ENCODE measurements around the gene TDP2. TPM values are rescaled to one million over a fixed set of nuclear protein-coding genes. Genes with fewer than 3 reads are reported as not detected.

TDP2 gene
- total and polyA plus RNA-seq, 4 donors: 25.3 to 39.1 (median 34.6) TPM

DNA sequence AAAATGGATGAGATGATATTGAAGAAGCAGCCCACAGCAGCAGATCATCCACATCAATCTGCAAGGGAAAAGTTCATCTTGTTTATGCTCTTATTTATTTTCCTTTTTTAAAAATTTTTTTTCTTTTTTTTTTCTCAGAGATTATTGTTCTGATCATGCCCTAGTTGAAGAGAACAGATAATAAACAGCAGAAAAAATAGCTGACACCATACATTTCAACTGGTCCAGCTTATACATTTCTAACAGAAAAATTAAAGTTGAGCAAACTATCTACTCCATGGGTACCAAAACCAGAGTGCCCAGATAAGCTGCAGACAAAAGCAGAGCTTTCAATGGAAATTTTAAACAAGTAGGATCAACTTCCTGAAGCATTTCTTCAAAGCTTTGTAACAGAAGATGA, 30.0 kb downstream of the TDP2 start:
- Histone ChIP-seq H3K9me3 (ENCODE audit: control insufficient read depth, insufficient read depth, low read length) (no peaks in the 10 kb centered on the region), H3K36me3 (ENCODE audit: control insufficient read depth, insufficient read depth, low read length) (no peaks in the 10 kb centered on the region), H3K27me3 (ENCODE audit: control insufficient read depth, insufficient read depth, low read length) (no peaks in the 10 kb centered on the region), H3K4me1 (ENCODE audit: control insufficient read depth, insufficient read depth, low read length) (no peaks in the 10 kb centered on the region), H3K27ac (ENCODE audit: low read depth, low read length) (no peak overlapping the region), H3K4me3 (ENCODE audit: low read depth, low read length) (no peak overlapping the region)
- no peak for DNase-seq (ENCODE audit: low read depth in 4 of 6, low spot score in 6 of 6)

DNA sequence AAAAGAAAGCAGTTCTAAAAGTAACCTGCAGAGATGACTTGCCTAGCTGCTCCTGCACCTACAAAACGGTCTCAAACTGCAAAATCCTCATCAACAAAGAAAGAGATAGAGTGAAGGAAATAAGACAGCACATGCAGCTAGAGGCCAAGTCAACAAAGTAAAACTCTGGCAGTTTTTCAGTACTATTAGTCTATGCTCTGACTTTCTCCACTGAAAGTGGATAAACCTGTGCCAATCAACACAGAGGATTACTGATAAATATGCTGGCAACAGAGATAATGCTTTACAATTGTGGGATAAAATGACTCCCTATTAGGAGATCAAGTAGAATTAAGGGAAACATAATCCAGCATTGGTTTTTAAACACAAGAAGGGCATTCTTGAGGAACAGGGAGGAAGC, 34.1 kb downstream of the TDP2 start:
- no CpG with 5 or more reads among the region's 1 CpG for WGBS (ENCODE audit: insufficient coverage)
- no peak overlapping the region for H3K27ac ChIP-seq (ENCODE audit: low read depth, low read length)
- no peaks in the 10 kb centered on the region for H3K9me3 ChIP-seq (ENCODE audit: control insufficient read depth, insufficient read depth, low read length)
- H3K27me3 ChIP-seq (ENCODE audit: control insufficient read depth, insufficient read depth, low read length): no peaks in the 10 kb centered on the region
- no peaks in the 10 kb centered on the region for H3K36me3 ChIP-seq (ENCODE audit: control insufficient read depth, insufficient read depth, low read length)
- no peak overlapping the region for H3K4me3 ChIP-seq (ENCODE audit: low read depth, low read length)
- DNase-seq (ENCODE audit: low read depth in 4 of 6, low spot score in 6 of 6): no peak
- H3K4me1 ChIP-seq (ENCODE audit: control insufficient read depth, insufficient read depth, low read length): no peaks in the 10 kb centered on the region

DNA sequence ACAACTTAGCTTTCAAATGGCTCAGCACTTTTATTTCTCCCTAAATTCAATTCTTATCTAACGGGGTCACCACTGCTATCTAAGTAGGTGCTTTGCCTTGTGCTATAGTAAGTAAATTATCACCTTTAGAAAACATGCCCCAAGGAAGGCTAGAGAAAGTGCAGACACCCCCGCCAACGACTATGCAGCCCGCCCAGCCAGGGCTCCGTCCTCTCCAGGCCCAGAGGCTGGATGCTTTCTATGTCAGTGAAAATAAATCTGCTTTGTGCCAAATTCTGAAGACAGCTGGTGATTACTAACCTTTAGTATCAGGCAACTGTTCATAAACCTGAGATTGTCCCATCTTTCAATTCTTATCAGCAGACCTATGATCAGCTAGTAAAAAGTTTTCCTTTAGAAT, 35.0 kb downstream of the TDP2 start:
- H3K9me3 ChIP-seq (ENCODE audit: control insufficient read depth, insufficient read depth, low read length): no peaks in the 10 kb centered on the region
- no peaks in the 10 kb centered on the region for H3K27me3 ChIP-seq (ENCODE audit: control insufficient read depth, insufficient read depth, low read length)
- H3K4me1 ChIP-seq (ENCODE audit: control insufficient read depth, insufficient read depth, low read length): no peaks in the 10 kb centered on the region
- WGBS (ENCODE audit: insufficient coverage): no CpG with 5 or more reads among the region's 5 CpGs
- H3K4me3 ChIP-seq (ENCODE audit: low read depth, low read length): no peak overlapping the region
- DNase-seq (ENCODE audit: low read depth in 4 of 6, low spot score in 6 of 6): no peak
- no peak overlapping the region for H3K27ac ChIP-seq (ENCODE audit: low read depth, low read length)
- no peaks in the 10 kb centered on the region for H3K36me3 ChIP-seq (ENCODE audit: control insufficient read depth, insufficient read depth, low read length)

GRCh38 chr6:24630856-24631505, 35.7 kb downstream of the TDP2 start:
- 0% methylated on average over 1 of the region's 5 CpGs for WGBS (ENCODE audit: insufficient coverage)
- H3K4me3 ChIP-seq (ENCODE audit: low read depth, low read length): no peak overlapping the region
- H3K36me3 ChIP-seq (ENCODE audit: control insufficient read depth, insufficient read depth, low read length): no peaks in the 10 kb centered on the region
- H3K4me1 ChIP-seq (ENCODE audit: control insufficient read depth, insufficient read depth, low read length): no peaks in the 10 kb centered on the region
- H3K9me3 ChIP-seq (ENCODE audit: control insufficient read depth, insufficient read depth, low read length): no peaks in the 10 kb centered on the region
- H3K27ac ChIP-seq (ENCODE audit: low read depth, low read length): no peak overlapping the region
- H3K27me3 ChIP-seq (ENCODE audit: control insufficient read depth, insufficient read depth, low read length): no peaks in the 10 kb centered on the region
- DNase-seq (ENCODE audit: low read depth in 4 of 6, low spot score in 6 of 6): peak in 2 of 6 donors; percentile 30 to 68

DNA sequence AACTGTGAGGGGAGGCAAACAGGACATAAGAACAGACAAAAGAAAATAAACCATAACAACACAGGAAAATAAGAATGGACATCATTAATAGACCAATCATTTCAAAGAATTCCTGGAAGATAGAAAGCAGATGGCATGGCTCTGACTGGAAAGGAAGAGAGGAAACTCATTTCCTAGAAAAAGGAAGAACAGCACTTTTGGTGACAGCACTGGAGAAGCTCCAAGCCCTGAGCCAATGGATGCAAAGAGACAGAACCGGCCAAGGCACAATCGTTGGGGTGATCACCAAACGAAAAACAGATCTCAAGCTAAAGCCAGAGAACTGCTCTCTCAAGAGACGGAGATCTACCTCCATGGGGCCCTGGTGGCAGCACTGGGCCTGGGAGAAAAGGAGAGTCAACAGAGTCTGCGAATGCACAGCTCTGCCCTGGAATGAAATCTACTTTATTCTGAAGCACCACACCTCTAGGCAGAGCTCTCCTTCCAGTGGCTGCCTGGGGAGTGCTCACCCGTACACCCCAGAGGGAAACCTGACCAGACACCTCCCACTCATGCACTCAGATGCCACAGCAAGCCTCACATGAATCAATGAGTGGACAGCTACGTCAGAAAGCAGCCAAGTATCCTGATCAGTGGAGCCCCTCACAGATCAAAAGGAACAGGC, 44.9 kb downstream of the TDP2 start:
- WGBS (ENCODE audit: insufficient coverage): 83% methylated on average over 6 of the region's 7 CpGs
- Histone ChIP-seq H3K27me3 (ENCODE audit: control insufficient read depth, insufficient read depth, low read length) (no peaks in the 10 kb centered on the region), H3K4me3 (ENCODE audit: low read depth, low read length) (no peak overlapping the region), H3K36me3 (ENCODE audit: control insufficient read depth, insufficient read depth, low read length) (no peaks in the 10 kb centered on the region), H3K4me1 (ENCODE audit: control insufficient read depth, insufficient read depth, low read length) (no peaks in the 10 kb centered on the region), H3K9me3 (ENCODE audit: control insufficient read depth, insufficient read depth, low read length) (no peaks in the 10 kb centered on the region), H3K27ac (ENCODE audit: low read depth, low read length) (no peak overlapping the region)
- no peak for DNase-seq (ENCODE audit: low read depth in 4 of 6, low spot score in 6 of 6)

DNA sequence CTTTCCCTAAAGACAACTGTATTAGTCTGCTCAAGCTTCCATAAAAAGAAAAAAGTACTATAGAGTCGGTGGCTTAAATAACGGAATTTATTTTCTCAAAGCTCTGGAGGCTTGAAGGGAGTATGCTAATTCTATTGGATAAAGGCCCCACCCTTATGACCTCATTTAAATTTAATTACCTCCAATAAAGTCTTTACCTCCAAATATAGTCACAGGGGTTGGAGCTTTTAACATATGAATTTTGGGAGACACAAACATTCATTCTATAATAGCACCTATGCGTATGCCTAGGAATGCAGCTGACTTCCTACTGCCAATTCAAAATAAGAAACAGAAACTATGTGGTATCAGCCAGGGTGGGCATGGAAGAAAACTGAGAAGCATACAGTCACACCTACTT, 46.1 kb downstream of the TDP2 start:
- Histone ChIP-seq H3K9me3 (ENCODE audit: control insufficient read depth, insufficient read depth, low read length) (no peaks in the 10 kb centered on the region), H3K27ac (ENCODE audit: low read depth, low read length) (no peak overlapping the region), H3K36me3 (ENCODE audit: control insufficient read depth, insufficient read depth, low read length) (no peaks in the 10 kb centered on the region), H3K4me3 (ENCODE audit: low read depth, low read length) (no peak overlapping the region), H3K4me1 (ENCODE audit: control insufficient read depth, insufficient read depth, low read length) (no peaks in the 10 kb centered on the region), H3K27me3 (ENCODE audit: control insufficient read depth, insufficient read depth, low read length) (no peaks in the 10 kb centered on the region)
- WGBS (ENCODE audit: insufficient coverage): no CpG with 5 or more reads among the region's 3 CpGs
- no peak for DNase-seq (ENCODE audit: low read depth in 4 of 6, low spot score in 6 of 6)

DNA sequence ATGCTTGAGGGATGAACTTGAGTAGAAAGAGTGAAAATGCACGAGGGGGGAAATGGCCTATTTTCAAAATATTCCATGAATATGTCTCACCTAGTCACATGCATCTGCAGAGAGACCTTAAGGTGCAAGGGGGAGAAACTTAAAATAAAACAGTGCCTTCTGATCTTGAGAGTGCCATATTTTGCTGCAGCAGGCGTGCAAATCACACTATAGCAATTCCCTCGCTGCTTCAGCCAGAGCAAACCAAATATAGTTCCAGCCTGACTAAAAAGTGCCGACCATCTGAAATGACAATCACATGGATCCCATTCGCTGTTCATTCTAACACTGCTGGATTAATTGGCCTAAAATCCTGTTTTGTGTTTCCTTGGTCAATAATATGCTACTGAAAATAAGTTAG, 47.0 kb downstream of the TDP2 start:
- Histone ChIP-seq H3K36me3 (ENCODE audit: control insufficient read depth, insufficient read depth, low read length) (no peaks in the 10 kb centered on the region), H3K9me3 (ENCODE audit: control insufficient read depth, insufficient read depth, low read length) (no peaks in the 10 kb centered on the region), H3K4me3 (ENCODE audit: low read depth, low read length) (no peak overlapping the region), H3K27me3 (ENCODE audit: control insufficient read depth, insufficient read depth, low read length) (no peaks in the 10 kb centered on the region), H3K4me1 (ENCODE audit: control insufficient read depth, insufficient read depth, low read length) (no peaks in the 10 kb centered on the region), H3K27ac (ENCODE audit: low read depth, low read length) (no peak overlapping the region)
- peak in 1 of 6 donors; percentile 45 for DNase-seq (ENCODE audit: low read depth in 4 of 6, low spot score in 6 of 6)
- 94% methylated on average over 2 of the region's 5 CpGs for WGBS (ENCODE audit: insufficient coverage)

DNA sequence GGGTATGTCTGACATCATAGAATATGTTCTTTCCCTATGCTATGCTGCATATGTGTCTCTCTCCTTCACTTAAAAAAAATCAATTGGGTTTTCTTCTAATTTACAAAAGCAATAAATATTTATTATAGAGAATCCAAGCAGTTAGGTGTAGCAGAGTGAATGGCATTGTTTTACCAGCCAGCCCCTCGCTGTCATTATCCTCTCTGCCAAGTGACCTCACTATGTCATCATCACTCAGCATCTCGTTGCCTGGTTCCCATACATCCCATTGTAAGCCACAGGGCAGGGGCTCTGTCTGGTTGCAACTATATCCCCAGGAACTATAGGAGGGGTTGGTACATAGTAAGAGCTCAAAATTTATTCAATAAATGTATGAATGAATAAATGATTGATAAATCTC, 52.1 kb downstream of the TDP2 start:
- peak in 1 of 6 donors; percentile 22 for DNase-seq (ENCODE audit: low read depth in 4 of 6, low spot score in 6 of 6)
- no peaks in the 10 kb centered on the region for H3K4me1 ChIP-seq (ENCODE audit: control insufficient read depth, insufficient read depth, low read length)
- no peak overlapping the region for H3K4me3 ChIP-seq (ENCODE audit: low read depth, low read length)
- no peaks in the 10 kb centered on the region for H3K36me3 ChIP-seq (ENCODE audit: control insufficient read depth, insufficient read depth, low read length)
- no peaks in the 10 kb centered on the region for H3K9me3 ChIP-seq (ENCODE audit: control insufficient read depth, insufficient read depth, low read length)
- no peak overlapping the region for H3K27ac ChIP-seq (ENCODE audit: low read depth, low read length)
- no peaks in the 10 kb centered on the region for H3K27me3 ChIP-seq (ENCODE audit: control insufficient read depth, insufficient read depth, low read length)
- 20% methylated on average over 1 of the region's 2 CpGs for WGBS (ENCODE audit: insufficient coverage)

DNA sequence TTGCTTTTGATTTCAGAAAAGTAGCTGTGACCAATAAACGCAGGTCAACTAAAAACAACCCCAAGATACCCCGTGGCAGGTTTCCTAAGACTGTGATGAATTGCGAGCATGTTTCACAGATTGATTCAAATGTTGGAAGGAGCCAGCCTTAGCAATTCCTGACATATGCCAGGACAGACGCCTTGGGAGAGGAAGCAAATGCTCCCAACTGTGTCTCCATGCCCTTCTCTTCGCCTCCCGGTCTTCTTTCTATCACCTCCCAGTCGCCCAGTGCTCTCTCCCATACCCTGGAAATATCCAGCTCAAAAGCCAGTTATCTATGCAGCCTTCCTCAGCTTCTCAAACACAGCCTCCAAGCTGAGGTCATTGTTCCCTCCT, 52.7 kb downstream of the TDP2 start:
- 56% methylated on average over 6 of the region's 7 CpGs for WGBS (ENCODE audit: insufficient coverage)
- Histone ChIP-seq H3K9me3 (ENCODE audit: control insufficient read depth, insufficient read depth, low read length) (no peaks in the 10 kb centered on the region), H3K36me3 (ENCODE audit: control insufficient read depth, insufficient read depth, low read length) (no peaks in the 10 kb centered on the region), H3K27ac (ENCODE audit: low read depth, low read length) (no peak overlapping the region), H3K4me1 (ENCODE audit: control insufficient read depth, insufficient read depth, low read length) (no peaks in the 10 kb centered on the region), H3K4me3 (ENCODE audit: low read depth, low read length) (no peak overlapping the region), H3K27me3 (ENCODE audit: control insufficient read depth, insufficient read depth, low read length) (no peaks in the 10 kb centered on the region)
- peak in 2 of 6 donors; percentile 23 to 94 for DNase-seq (ENCODE audit: low read depth in 4 of 6, low spot score in 6 of 6)

GRCh38 chr6:24613361-24614042, 53.2 kb downstream of the TDP2 start:
- Histone ChIP-seq H3K4me3 (ENCODE audit: low read depth, low read length) (no peak overlapping the region), H3K4me1 (ENCODE audit: control insufficient read depth, insufficient read depth, low read length) (no peaks in the 10 kb centered on the region), H3K36me3 (ENCODE audit: control insufficient read depth, insufficient read depth, low read length) (no peaks in the 10 kb centered on the region), H3K9me3 (ENCODE audit: control insufficient read depth, insufficient read depth, low read length) (no peaks in the 10 kb centered on the region), H3K27ac (ENCODE audit: low read depth, low read length) (no peak overlapping the region), H3K27me3 (ENCODE audit: control insufficient read depth, insufficient read depth, low read length) (no peaks in the 10 kb centered on the region)
- DNase-seq (ENCODE audit: low read depth in 4 of 6, low spot score in 6 of 6): peak in 2 of 6 donors; percentile 41 to 86
- WGBS (ENCODE audit: insufficient coverage): no CpG with 5 or more reads among the region's 2 CpGs
